Kidney (tissue), 14 donors: ENCODE measurements around the gene TEAD3. TPM values are rescaled to one million over a fixed set of nuclear protein-coding genes. Genes with fewer than 3 reads are reported as not detected.

Source experiments
- DNase-seq, 5 donors: peaks; one replicate each; pipeline ENCODE4 v3.0.0-alpha.2; 2013 to 2020
- FAIRE-seq: peaks from 2 replicates; lab custom pipeline; 2012; peaks lifted over from hg19 to GRCh38; lab: Jason Lieb, UNC
- H3K27ac ChIP-seq, 2 donors: one replicate each; pipeline ENCODE4 v1.7.0; 2013; ENCODE audit warnings: low read depth in 2 of 2, low read length in 2 of 2, inconsistent platforms in 1 of 2
- H3K27me3 ChIP-seq: one replicate; pipeline ENCODE4 v1.7.1; 2013; ENCODE audit warnings: low read length, inconsistent platforms; ENCODE audit not compliant: control insufficient read depth, insufficient read depth
- H3K36me3 ChIP-seq, 3 donors: one replicate each; pipeline versions ENCODE4 v1.7.0 to v1.7.1; 2013; ENCODE audit warnings: low read length in 3 of 3, control low read depth in 1 of 3, inconsistent platforms in 1 of 3; ENCODE audit not compliant: insufficient read depth in 3 of 3, control insufficient read depth in 2 of 3
- H3K4me1 ChIP-seq, 3 donors: one replicate each; pipeline versions ENCODE4 v1.7.0 to v1.7.1; 2013; ENCODE audit warnings: low read length in 3 of 3, inconsistent platforms in 1 of 3, low read depth in 1 of 3; ENCODE audit not compliant: control insufficient read depth in 2 of 3, insufficient read depth in 2 of 3
- H3K4me3 ChIP-seq, 3 donors: one replicate each; pipeline versions ENCODE4 v1.7.0 to v1.8.1; 2013; ENCODE audit warnings: low read length in 3 of 3, control low read depth in 1 of 3, inconsistent platforms in 1 of 3
- H3K9ac ChIP-seq, 3 donors: one replicate each; pipeline versions ENCODE4 v1.7.0 to v1.7.1; 2013; ENCODE audit warnings: low read length in 3 of 3, control low read depth in 1 of 3, inconsistent platforms in 1 of 3
- H3K9me3 ChIP-seq, 3 donors: one replicate each; pipeline versions ENCODE4 v1.7.0 to v1.7.1; 2013; ENCODE audit warnings: low read length in 3 of 3, control low read depth in 1 of 3, inconsistent platforms in 1 of 3; ENCODE audit not compliant: control insufficient read depth in 2 of 3, insufficient read depth in 1 of 3
- intact Hi-C: fragments of 100-400 bp; cut with DNase I; formaldehyde crosslinking; loops from one replicate; pipeline ENCODE4 v1.11.1; 2022
- polyA plus RNA-seq: library from polyadenylated mRNA; stranded (reverse); fragments of 350-450 nt; fragmentation: Illumina TruSeq; extraction: RNeasy Lipid Tissue Mini Kit (QIAGEN cat#74804); gene quantifications from one replicate; pipeline ENCODE4 v1.2.3, GENCODE V29; 2014; ENCODE audit warnings: low read depth, low replicate concordance; ENCODE audit not compliant: insufficient read depth
- total RNA-seq: library from RNA; stranded (reverse); fragmentation: NEBNext Ultra II Directional; extraction: Animal tissue kit (Norgen Biotek cat#: 25700); gene quantifications from one replicate; pipeline ENCODE4 v1.2.1, GENCODE V29; 2021
- TF ChIP-seq, protein P1 (sequence below): IDR thresholded peaks from 3 replicates; pipeline ENCODE4 v1.5.1; 2012; ENCODE audit warnings: mild to moderate bottlenecking, moderate library complexity, borderline replicate concordance; ENCODE audit not compliant: insufficient read depth; ENCODE audit errors: extremely low read depth
- donor health status: control.
- donor health status: control.
- donor health status: control.
- donor health status: control.
- donor health status: control.
- donor health status: DM: yes; HTN: yes; CAD: no.
- donor health status: Normal renal cell carcinoma (clear cell type).

Gene TEAD3
- total and polyA plus RNA-seq, 2 donors from 2014 or later, result 11.3 to 18.0 TPM

DNA sequence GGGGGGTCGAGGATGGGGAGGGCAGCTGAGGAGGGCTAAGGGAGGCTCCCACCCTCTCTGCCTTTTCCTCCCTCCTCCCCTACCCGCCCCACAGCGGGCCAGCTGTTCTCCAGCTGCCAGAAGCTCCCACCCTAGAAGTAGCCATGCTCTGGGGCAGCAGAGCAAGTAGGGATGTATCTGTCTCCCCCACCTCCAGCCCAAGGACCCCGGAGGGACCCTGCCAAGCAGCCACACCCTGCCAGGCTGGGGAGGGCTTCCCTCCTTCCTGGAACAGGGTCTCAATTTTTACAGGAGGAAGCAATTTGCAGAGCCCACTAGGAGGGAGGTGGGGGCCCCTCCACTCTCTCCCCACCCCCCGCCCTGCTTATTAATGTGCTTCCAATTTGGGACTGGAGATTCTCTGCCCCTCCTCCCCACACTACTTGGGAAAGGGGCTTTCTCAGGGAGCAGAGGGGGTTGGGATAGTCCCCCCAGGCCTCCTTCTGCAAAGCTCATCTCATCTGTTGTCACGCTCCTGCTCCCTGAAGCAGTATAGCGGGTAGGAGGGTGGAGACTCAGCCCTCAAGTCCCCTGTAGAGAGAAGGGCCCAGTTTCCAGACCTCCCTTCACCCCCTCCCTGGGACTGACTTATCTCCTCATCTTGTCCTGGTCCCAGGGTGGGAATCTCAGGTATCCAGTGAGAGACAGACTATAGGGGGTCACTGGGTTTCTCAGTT, 4.5 kb downstream of the TEAD3 start:
- peaks cover 5 to 30% (median 8%) of the 10 kb centered on the region in 3 donors for H3K4me1 ChIP-seq
- TF ChIP-seq, protein P1, sequence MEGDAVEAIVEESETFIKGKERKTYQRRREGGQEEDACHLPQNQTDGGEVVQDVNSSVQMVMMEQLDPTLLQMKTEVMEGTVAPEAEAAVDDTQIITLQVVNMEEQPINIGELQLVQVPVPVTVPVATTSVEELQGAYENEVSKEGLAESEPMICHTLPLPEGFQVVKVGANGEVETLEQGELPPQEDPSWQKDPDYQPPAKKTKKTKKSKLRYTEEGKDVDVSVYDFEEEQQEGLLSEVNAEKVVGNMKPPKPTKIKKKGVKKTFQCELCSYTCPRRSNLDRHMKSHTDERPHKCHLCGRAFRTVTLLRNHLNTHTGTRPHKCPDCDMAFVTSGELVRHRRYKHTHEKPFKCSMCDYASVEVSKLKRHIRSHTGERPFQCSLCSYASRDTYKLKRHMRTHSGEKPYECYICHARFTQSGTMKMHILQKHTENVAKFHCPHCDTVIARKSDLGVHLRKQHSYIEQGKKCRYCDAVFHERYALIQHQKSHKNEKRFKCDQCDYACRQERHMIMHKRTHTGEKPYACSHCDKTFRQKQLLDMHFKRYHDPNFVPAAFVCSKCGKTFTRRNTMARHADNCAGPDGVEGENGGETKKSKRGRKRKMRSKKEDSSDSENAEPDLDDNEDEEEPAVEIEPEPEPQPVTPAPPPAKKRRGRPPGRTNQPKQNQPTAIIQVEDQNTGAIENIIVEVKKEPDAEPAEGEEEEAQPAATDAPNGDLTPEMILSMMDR, result no peak
- peak in 4 of 5 donors; percentile 59 to 84 (median 73) for DNase-seq
- FAIRE-seq, result no peak
- H3K9ac ChIP-seq, result peak overlapping the region in 1 of 3 donors; percentile 34
- H3K27ac ChIP-seq, result no peak overlapping the region
- H3K27me3 ChIP-seq, result no peaks in the 10 kb centered on the region
- H3K4me3 ChIP-seq, result no peak overlapping the region
- H3K9me3 ChIP-seq, result no peaks in the 10 kb centered on the region
- intact Hi-C loops, result no loop called here
- no peaks in the 10 kb centered on the region for H3K36me3 ChIP-seq

DNA sequence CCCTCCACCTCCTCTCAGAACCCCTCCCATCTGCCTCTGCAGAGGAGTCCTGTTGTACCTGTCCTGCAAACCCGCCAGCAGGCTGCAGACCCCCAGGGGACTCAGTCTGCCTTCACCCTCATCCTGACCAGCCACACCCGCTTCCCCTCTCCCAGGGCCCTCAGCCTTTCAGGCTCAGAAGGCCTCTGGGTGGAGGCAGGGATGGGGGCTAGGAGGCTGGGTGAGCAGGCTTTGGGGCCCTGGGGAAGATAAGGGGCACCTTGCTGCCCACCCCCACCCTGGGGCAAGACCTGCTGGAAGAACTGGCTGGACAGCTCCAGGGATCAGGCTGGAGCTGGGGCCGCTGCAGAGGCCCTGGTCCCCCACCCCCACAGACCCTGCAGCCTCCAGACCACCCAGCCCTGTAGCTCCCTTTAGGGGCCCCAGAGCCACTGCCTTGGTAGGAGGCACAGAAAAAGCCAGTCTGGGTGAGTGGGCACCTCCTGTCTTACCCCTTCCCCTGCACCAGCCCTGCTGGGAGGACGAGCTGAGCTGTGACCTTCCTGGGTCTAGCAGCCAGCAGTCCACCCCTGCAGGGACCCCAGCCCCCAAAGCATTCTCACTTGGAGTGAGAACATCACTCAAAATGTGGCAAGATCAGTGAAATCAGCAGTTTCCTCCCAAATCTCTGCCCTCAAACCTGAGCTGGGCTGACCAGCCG, 5.2 kb downstream of the TEAD3 start:
- peak in 1 of 5 donors; percentile 80 for DNase-seq
- intact Hi-C loops, result no loop called here
- TF ChIP-seq, protein P1, result no peak
- Histone ChIP-seq H3K27me3 (no peaks in the 10 kb centered on the region), H3K9ac (peak overlapping the region in 1 of 3 donors; percentile 34), H3K9me3 (no peaks in the 10 kb centered on the region), H3K36me3 (no peaks in the 10 kb centered on the region), H3K4me3 (no peak overlapping the region), H3K27ac (no peak overlapping the region), H3K4me1 (peaks cover 5 to 33% (median 9%) of the 10 kb centered on the region in 3 donors)
- no peak for FAIRE-seq

- TF ChIP-seq, protein P1, result no peak
- peak overlapping the region in 1 of 3 donors; percentile 34 for H3K9ac ChIP-seq
- no peaks in the 10 kb centered on the region for H3K9me3 ChIP-seq
- peak overlapping the region; percentile 24 to 74 for H3K27ac ChIP-seq
- peak in 1 of 5 donors; percentile 57 for DNase-seq
- intact Hi-C loops, result no loop called here
- H3K4me3 ChIP-seq, result no peak overlapping the region
- no peak for FAIRE-seq
- H3K4me1 ChIP-seq, result peaks cover 5 to 36% (median 17%) of the 10 kb centered on the region in 3 donors
- no peaks in the 10 kb centered on the region for H3K36me3 ChIP-seq
- H3K27me3 ChIP-seq, result no peaks in the 10 kb centered on the region
Measured at GRCh38 chr6:35490821-35491557, 5.9 kb downstream of the TEAD3 start.
